ENCODE data around the gene CRMP1. TPM values are rescaled to one million over a fixed set of nuclear protein-coding genes. Genes with fewer than 3 reads are reported as not detected.
A peak's percentile ranks its signal among the peaks of the same experiment; 100 is the strongest.

The CRMP1 gene
- total and polyA plus RNA-seq, 9 of the 15 experiments (the other 6 are each of a cell fraction or from before 2014, with no cell fraction given) = 0.03 to 0.04 TPM; not detected in 7

- Histone ChIP-seq H3K36me3 (ENCODE audit: control insufficient read depth, insufficient read depth, low read length) (no peaks in the 10 kb centered on the region), H3K4me1 (replicated peaks in 1 of 2; ENCODE audit: control insufficient read depth in 2 of 2, insufficient read depth in 2 of 2, low read length in 2 of 2) (no peaks in the 10 kb centered on the region), H3K9ac (ENCODE audit: insufficient read depth in 1 of 2, low read depth in 2 of 2, low read length in 2 of 2) (no peak overlapping the region), H2AFZ (ENCODE audit: low read depth, low read length) (no peak overlapping the region), H3K79me2 (ENCODE audit: control insufficient read depth, insufficient read depth, low read length) (no peaks in the 10 kb centered on the region), H3K27me3 (ENCODE audit: control insufficient read depth in 2 of 2, insufficient read depth in 2 of 2, low read length in 2 of 2) (peaks cover 0 to 12% of the 10 kb centered on the region in 2 experiments; a peak in 1 of 5 replicates), H3K9me3 (replicated peaks; ENCODE audit: control insufficient read depth, insufficient read depth, low read depth, low read length) (no peaks in the 10 kb centered on the region), H4K20me1 (replicated peaks; ENCODE audit: control insufficient read depth, insufficient read depth, low read length) (no peaks in the 10 kb centered on the region), H3K27ac (ENCODE audit: extremely low read depth, low read depth, low read length) (no peak overlapping the region), H3K9me1 (ENCODE audit: control insufficient read depth, insufficient read depth, low read length) (no peaks in the 10 kb centered on the region), H3K4me2 (ENCODE audit: insufficient read depth, low read length) (no peak overlapping the region), H3K4me3 (no peak overlapping the region)
- no peak for ATAC-seq
- intact Hi-C loops (cut with micrococcal nuclease) (no loop called here), in situ Hi-C loops (cut with MboI) (loop anchor here (10.0 kb wide), 1 partner anchor 401 kb away; no protein-coding TSS in a partner anchor)
- DNase-seq (ENCODE audit: extremely low read depth in 1 of 4, low spot score in 3 of 4) = no peak
- ChIA-PET POLR2A (no interaction called here), CTCF (ENCODE audit: low intra/inter-chr PET ratio) (no interaction called here)
- 15% methylated on average over 5 of the region's 5 CpGs for WGBS (ENCODE audit: insufficient coverage, low coverage, missing lambda C conversion rate)
- FAIRE-seq = no peak
- peak; percentile 95 for TF ChIP-seq ZNF507 (tag; conservative IDR thresholded peaks at IDR 0.05)
- no peak for TF ChIP-seq MCM3 (IDR thresholded peaks at IDR 0.05)
- BruUV-seq (replicated peaks) = no TSS peak
Measured at GRCh38 chr4:5795580-5795979, 97.3 kb downstream of the CRMP1 start.

DNA sequence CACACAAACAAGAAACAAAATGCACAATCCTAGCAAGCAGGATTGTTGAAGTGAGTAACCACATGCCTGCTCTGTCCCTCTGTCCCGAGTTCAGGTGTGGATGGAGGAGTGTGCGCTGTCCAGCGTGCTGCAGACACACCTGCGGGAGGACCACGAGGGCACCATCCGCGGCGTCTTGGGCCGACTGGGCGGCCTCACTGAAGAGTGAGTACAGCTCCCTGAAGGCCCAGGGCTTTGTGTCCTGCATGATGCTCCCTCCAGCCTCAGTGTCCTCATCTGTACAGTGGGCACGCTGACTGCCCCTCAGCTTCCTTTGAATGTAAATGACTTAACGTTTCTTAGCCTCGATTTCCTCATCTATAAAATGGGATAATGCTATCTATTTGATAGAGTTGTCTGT lies 99.4 kb downstream of the CRMP1 start:
- no peak for ATAC-seq
- BruUV-seq (replicated peaks) = no TSS peak
- H2AFZ ChIP-seq (ENCODE audit: low read depth, low read length) = no peak overlapping the region
- no peak overlapping the region for H3K4me2 ChIP-seq (ENCODE audit: insufficient read depth, low read length)
- no peaks in the 10 kb centered on the region for H3K9me1 ChIP-seq (ENCODE audit: control insufficient read depth, insufficient read depth, low read length)
- H3K9ac ChIP-seq (ENCODE audit: insufficient read depth in 1 of 2, low read depth in 2 of 2, low read length in 2 of 2) = no peak overlapping the region
- 26% methylated on average over 12 of the region's 13 CpGs for WGBS (ENCODE audit: insufficient coverage, low coverage, missing lambda C conversion rate)
- ChIA-PET POLR2A (interaction anchor here (0.6 kb wide), 1 partner anchor 17 kb away, joined by 3 read pairs; no protein-coding TSS in a partner anchor), CTCF (ENCODE audit: low intra/inter-chr PET ratio) (no interaction called here)
- intact Hi-C loops (cut with micrococcal nuclease) = no loop called here
- in situ Hi-C loops (cut with MboI) = loop anchor here (10.0 kb wide), 1 partner anchor 399 kb away; no protein-coding TSS in a partner anchor
- H3K79me2 ChIP-seq (ENCODE audit: control insufficient read depth, insufficient read depth, low read length) = no peaks in the 10 kb centered on the region
- no peak overlapping the region for H3K27ac ChIP-seq (ENCODE audit: extremely low read depth, low read depth, low read length)
- H3K36me3 ChIP-seq (ENCODE audit: control insufficient read depth, insufficient read depth, low read length) = no peaks in the 10 kb centered on the region
- peaks cover 0 to 1% of the 10 kb centered on the region in 2 experiments; a peak in 1 of 5 replicates for H3K27me3 ChIP-seq (ENCODE audit: control insufficient read depth in 2 of 2, insufficient read depth in 2 of 2, low read length in 2 of 2)
- no peak overlapping the region for H3K4me3 ChIP-seq
- no peaks in the 10 kb centered on the region for H4K20me1 ChIP-seq (replicated peaks; ENCODE audit: control insufficient read depth, insufficient read depth, low read length)
- DNase-seq (ENCODE audit: extremely low read depth in 1 of 4, low spot score in 3 of 4) = no peak
- H3K4me1 ChIP-seq (replicated peaks in 1 of 2; ENCODE audit: control insufficient read depth in 2 of 2, insufficient read depth in 2 of 2, low read length in 2 of 2) = no peaks in the 10 kb centered on the region
- FAIRE-seq = no peak
- H3K9me3 ChIP-seq (replicated peaks; ENCODE audit: control insufficient read depth, insufficient read depth, low read depth, low read length) = no peaks in the 10 kb centered on the region
- TF ChIP-seq JUNB (CRISPR knock-in tag; conservative IDR thresholded peaks at IDR 0.05) (no peak), RBM25 (IDR thresholded peaks at IDR 0.05; ENCODE audit: low read depth, low read length, severe bottlenecking) (peak; percentile 28), NFATC3 (IDR thresholded peaks at IDR 0.05) (no peak), ZNF239 (CRISPR knock-in tag; IDR thresholded peaks at IDR 0.05) (no peak), CBFB (CRISPR knock-in tag; IDR thresholded peaks at IDR 0.05) (no peak), SMAD1 (IDR thresholded peaks at IDR 0.05; ENCODE audit: low read depth, low read length, partially characterized antibody) (no peak), KLF6 (CRISPR knock-in tag; IDR thresholded peaks at IDR 0.05; ENCODE audit: borderline replicate concordance) (no peak)
